Measurements from ENCODE around the gene CST6.

GRCh38 chr11:66008095-66008467 is 3.7 kb upstream of the CST6 start:
- no peak for TF ChIP-seq CTCF (IDR thresholded peaks at IDR 0.05)
- TF ChIP-seq POLR2AphosphoS5 (IDR thresholded peaks at IDR 0.05): no peak
